SIG-M5 treated with dmso at 0.1 percent for 504 hours (cell line): Measurements from ENCODE around the gene HAGH.

Experiments
- DNase-seq: peaks from one replicate; lab custom pipeline; 2025; ENCODE audit not compliant: unreplicated experiment; lab: John Stamatoyannopoulos, UW

The HAGH gene

GRCh38 chr16:1788095-1788707 is 38.4 kb downstream of the HAGH start:
- no peak for DNase-seq

GRCh38 chr16:1787322-1788094 is 39.1 kb downstream of the HAGH start:
- DNase-seq, result no peak

GRCh38 chr16:1787056-1787321 is 39.6 kb downstream of the HAGH start:
- DNase-seq, result no peak

- no peak for DNase-seq
These were observed 40.2 kb downstream of the HAGH start for GRCh38 chr16:1786242-1787055.

- DNase-seq, result no peak
These were observed 40.8 kb downstream of the HAGH start for GRCh38 chr16:1785846-1786170.

- no peak for DNase-seq
These were observed 41.4 kb downstream of the HAGH start for GRCh38 chr16:1784977-1785845.

GRCh38 chr16:1782408-1783264 is 44.0 kb downstream of the HAGH start, which contains the start of the genes NUBP2 and SPSB3:
NUBP2 (plus strand) TSS chr16:1782960; CDS start chr16:1783021, 61 bp downstream.
SPSB3 (minus strand) TSS chr16:1782571; CDS start chr16:1781483, 1,088 bp downstream.
- DNase-seq, result peak; percentile 98

- peak; percentile 6 for DNase-seq
These were observed 44.7 kb downstream of the HAGH start for GRCh38 chr16:1781758-1782407.

GRCh38 chr16:1781254-1781653 is 45.4 kb downstream of the HAGH start:
- DNase-seq, result no peak

- DNase-seq, result no peak
These were observed 46.0 kb downstream of the HAGH start for GRCh38 chr16:1780677-1781072.

GRCh38 chr16:1779741-1780676 is 46.6 kb downstream of the HAGH start:
- no peak for DNase-seq

GRCh38 chr16:1779234-1779701 is 47.4 kb downstream of the HAGH start:
- no peak for DNase-seq

- no peak for DNase-seq
These were observed 48.1 kb downstream of the HAGH start for GRCh38 chr16:1778200-1779179.

GRCh38 chr16:1777375-1778199 is 49.0 kb downstream of the HAGH start:
- no peak for DNase-seq

- DNase-seq, result no peak
These were observed 49.6 kb downstream of the HAGH start for GRCh38 chr16:1776991-1777374.

GRCh38 chr16:1776672-1776955 is 50.0 kb downstream of the HAGH start:
- DNase-seq, result no peak
